GM19372 (cell line): ENCODE data around the gene EML3.
"Not testable (repeated sequence)": the region's sequence is repeated elsewhere in the genome, so short reads cannot be mapped to it uniquely, and the experiment has no call there.

ENCODE experiments used
- ATAC-seq: cut with Tn5 transposase; IDR thresholded peaks from one replicate; pipeline ENCODE4 v1.9.1; 2021; ENCODE audit warnings: mild to moderate bottlenecking, low read depth, moderate library complexity; ENCODE audit not compliant: unreplicated experiment

EML3 gene

DNA sequence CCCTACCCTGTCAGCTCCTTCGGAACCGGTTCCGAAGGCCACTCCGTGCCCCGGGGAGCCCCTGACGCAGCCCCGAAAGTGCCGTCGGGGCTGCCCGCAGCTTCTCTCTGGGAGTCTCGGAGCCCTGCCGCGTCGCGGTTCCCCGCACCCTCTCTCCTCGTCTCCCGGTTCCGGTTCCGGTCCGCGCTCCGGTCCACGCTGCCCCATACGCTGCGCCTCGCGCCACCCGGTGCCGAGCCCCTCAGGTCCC, 11.5 kb downstream of the EML3 start:
- ATAC-seq, result no peak

DNA sequence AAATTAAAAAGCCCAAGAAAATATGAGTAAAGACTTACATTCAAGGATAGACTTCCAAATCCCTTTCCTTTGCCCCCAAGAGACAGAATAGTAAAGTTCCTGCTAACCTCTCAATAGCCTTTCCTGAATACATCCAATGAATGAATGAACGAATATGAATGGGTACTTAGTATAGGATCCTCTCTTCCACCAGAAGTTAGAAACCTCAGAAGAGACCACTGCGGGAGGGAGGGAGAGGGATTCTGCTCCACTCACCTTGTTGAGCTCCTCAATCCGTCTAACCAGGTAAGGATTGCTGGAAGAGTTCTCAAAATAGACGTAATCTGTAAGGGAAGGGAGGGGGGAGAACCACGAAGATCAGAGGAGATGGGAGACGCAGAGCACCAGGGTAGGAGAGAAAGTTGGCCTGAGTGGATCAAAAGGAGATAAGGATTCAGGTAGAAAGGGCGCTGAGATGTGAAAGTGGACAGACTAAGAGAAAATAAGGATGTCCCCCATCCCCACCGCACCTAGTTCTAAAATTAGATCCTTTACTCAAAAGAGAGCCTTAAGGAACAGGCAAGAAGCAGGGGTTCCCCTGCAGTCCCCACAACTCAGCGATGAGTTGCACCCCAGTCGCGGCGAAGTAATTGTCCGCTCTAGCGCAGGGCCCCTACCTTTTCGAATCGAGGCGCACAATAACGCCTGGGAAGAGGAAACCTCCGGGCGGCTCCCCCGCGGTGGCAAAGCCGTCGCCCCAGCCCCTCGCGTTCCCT, 12.0 kb downstream of the EML3 start:
- ATAC-seq, result no peak

DNA sequence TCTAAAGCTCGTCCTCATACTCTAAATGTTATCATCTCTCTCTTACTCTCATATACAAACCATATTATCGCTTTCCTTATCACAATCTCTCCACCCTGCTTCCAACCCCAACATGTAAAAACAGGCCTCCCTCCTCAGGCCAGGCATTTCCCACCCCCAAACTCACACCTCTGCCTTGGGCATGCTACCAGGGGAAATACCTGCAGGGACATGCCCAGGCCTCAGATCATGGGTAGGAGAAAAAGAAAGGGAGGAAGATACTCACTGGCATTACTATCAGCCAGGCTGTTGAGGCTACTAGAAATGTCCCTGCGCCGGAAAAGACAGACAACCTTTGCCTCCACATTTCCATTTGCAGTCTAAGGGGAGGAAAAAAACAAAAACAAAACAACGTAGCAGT, 12.7 kb downstream of the EML3 start:
- no peak for ATAC-seq

DNA sequence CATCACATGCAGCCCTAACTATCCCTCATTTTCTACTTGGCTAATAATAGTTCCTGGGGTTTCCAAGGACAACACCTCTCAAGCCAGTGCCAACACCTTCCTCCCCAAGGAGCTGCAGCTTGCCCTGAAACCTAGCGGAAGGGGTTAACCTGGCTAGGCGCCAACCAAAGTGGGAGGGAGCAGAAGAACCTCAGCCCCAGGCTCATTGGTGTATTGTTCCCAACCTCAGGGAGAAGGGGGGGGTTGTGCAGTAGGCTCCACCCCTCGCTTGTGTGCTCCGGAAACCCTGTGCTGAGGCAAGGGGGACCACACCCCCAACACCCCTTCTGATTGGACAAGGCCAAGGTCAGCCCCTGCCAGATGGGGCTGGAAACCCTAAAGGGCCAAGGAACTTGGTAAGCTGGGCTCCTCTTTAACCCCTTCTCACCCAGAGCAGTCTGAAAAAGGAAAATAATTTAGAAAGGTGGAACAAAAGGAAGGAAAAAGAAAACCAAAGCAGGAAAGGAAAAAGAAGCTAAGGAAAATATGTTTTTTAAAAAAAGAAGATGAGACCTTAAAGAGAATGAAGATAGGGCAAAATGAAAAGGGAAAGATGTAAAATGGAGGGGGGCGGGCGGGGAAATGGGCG, 13.4 kb downstream of the EML3 start:
- ATAC-seq, result no peak

DNA sequence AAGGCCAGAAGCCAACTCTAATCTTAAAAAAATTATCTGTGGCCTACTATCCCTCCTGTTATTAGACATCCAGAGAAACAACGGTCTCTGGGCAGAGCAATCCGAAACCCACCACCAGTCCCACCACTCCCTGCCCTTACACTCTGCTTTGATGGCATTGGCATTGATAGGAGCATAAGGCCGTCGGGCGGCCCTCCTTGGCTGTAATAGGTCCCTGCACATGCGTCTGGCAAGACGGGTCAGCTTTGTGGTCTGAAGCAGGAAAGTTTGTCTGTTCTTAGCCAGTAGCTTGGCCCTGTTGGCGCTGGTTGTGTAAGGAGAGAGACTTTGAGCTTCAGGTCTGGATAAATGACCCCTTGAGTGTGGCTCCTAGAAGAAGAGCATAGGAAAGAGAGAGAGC, 17.5 kb downstream of the EML3 start:
- no peak for ATAC-seq

DNA sequence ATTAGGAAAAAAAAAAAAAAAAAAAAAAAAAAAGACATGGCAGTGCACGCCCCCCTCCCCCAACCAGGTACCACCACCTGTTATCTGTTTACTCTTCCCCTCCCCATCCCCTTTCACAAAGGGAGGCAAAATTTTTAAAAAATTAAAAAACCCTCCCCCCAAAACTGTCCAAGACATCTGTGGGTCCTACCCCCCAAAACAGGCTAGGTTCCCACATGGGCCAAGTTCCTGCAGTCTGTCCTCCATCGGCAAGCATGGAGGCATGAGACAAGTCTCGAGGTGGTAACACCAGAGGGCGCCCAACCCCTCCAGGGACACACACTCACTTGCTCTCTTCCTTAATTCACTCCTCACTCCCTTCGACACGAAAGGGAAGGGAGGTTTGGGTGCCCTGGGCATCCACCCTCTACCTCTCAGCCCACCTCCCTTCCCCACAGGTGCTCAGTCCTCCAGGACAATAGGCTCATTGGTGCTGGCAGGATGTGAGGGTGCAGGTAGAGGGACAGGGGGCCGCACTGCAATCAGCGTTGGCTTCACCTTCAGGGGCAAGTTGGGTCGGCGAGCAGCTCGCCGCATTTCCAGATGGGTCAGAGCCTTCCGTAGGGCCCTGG, 19.0 kb downstream of the EML3 start:
- no peak for ATAC-seq

DNA sequence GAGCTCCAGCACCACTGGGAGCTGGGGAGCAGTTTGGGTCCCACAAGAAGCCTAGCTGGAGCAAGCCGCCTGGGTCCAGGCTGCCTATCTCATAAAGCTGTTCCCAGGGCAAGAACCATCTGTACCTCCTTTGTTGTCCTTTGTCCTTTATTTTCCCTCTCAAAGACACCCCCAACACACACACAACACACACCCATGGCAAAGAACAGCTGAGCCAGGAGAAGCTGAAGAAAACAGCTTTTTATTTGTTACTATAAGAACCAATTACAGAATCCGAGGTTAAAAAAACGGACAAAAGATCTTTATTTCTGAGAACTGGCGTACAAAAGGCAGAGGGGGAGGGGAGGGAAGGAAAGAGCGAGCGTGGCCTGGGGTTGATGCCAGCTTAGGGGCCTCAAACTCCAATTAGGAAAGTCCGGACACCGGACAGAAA, 19.6 kb downstream of the EML3 start:
- no peak for ATAC-seq

DNA sequence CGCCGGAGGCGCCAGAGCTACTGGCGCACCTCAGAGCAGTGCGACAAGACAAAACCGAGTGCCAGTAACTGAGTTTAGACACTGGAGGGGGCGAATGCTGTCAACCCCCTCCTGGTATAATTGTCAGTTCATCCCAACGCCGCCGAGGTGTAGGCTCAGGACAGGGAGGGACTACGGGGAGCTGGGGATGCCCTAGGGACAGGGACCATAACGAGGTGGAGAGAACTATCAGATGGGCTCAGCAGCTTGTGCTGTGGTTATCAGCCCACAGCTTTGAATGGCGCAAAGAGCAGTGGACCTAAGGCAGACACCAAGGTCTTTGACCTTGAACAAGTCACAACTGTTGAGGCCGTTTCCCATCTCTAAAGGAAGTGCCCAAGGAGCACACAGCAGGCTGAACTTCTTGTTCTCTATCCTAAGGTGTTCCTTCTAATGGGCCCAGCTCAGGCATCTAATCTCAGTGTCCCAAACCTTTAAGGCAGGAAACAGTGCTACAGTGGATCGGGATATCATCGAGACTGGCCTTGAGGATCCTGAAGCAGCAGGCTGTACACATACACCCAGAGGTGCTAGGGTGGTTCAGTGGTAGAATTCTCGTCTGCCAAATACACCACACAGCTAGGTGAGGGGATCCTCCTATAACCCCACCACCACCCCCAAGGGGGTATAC, 20.3 kb downstream of the EML3 start:
- peak; percentile 7 for ATAC-seq

DNA sequence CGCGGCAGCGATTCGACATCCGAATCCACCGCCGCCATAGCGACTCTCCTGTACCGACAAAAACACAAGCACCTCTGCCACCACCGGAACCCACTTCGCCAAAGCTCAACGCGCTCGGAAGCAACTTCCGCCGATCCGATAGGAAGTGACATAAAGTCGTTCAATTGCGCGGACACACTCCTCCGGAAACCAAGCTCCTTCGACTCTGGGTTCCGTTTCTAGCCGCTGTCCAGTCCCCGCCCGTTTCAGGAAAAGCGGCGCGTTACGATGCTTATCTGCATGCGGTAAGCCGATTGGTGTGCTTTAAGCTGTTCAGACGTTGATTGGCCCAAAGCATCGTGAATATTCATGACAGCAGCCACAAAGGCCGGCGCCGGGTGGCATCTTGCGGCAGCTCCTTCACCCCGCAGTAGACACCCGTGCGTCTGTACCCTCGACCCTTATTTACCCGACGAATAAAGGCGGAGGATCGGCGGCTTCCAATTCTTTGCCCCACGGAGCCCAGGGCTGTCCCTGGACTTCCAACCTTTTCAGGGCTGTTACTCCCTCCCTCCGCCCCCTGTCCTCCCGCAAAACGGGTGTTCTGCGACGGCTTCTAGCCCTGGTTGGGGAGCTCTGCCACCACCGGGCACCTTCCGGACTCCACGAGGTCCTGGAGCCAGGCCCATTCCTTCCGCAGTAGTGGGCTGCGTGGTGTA, 21.0 kb downstream of the EML3 start, which contains the start of gene TUT1:
Gene TUT1, minus strand, starts transcription at position 76 of the 698 bp plus-strand sequence. Its CDS starts 38 bp downstream, at position 38.
- peak; percentile 88 for ATAC-seq

DNA sequence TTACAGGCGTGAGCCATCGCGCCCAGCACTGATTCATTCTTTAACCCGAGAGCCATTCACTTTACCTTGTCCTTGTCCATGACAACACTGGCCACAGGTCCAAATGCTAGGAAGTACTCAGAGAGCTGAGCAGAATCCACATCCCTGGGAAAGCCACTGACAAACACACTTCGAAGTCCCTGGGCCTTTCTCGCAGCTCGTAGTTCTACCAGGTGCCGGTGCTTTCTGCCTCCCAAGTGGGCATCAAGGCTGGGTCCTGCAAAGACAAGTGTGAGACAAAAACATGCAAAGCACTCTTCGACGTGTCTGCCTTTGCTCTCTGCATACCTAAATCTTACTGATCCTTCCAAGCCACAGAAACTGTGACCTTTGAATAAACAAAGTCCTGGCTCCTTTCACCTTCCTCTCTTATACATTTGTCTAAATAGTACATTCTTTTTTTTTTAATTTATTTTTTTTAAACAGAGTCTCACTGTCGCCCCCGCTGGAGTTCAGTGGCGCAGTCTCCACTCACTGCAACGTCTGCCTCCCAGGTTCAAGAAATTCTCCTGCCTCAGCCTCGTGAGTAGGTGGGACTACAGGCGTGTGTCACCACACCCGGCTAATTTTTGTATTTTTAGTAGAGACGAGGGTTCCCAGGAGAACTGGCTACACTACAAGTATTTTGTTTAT, 23.5 kb downstream of the EML3 start:
- ATAC-seq, result no peak

DNA sequence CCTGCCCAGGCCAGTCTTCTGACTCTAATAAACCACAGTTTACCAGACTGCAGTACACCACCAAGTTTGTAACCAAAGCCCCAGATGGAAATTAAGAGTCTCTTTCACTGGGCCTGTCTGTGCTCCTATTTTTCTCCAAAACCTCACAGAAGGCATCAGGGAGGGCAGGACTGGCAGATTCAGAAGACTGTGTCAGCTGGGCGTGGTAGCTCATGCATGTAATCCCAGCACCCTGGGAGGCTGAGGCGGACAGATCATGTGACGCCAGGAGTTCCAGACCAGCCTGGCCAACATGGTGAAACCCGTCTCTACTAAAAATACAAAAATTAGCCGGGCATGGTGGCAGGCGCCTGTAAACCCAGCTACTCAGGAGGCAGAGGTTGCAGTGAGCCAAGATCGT, 27.2 kb downstream of the EML3 start:
- not testable (repeated sequence) for ATAC-seq

DNA sequence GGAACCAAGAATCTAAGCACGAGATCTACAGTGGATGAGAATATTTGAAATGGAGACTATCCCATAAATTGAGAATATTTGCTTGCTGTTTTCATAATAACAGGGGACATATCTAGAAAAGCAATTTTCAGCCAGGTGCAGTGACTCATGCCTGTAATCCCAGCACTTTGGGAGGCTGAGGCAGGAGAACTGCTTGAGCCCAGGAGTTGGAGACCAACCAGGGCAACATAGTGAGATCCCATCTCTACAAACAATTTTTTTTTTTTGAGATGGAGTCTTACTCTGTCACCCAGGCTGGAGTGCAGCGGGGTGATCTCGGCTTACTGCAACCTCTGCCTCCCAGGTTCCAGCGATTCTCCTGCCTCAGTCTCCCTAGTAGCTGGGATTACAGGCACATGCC, 30.8 kb downstream of the EML3 start:
- not testable (repeated sequence) for ATAC-seq

DNA sequence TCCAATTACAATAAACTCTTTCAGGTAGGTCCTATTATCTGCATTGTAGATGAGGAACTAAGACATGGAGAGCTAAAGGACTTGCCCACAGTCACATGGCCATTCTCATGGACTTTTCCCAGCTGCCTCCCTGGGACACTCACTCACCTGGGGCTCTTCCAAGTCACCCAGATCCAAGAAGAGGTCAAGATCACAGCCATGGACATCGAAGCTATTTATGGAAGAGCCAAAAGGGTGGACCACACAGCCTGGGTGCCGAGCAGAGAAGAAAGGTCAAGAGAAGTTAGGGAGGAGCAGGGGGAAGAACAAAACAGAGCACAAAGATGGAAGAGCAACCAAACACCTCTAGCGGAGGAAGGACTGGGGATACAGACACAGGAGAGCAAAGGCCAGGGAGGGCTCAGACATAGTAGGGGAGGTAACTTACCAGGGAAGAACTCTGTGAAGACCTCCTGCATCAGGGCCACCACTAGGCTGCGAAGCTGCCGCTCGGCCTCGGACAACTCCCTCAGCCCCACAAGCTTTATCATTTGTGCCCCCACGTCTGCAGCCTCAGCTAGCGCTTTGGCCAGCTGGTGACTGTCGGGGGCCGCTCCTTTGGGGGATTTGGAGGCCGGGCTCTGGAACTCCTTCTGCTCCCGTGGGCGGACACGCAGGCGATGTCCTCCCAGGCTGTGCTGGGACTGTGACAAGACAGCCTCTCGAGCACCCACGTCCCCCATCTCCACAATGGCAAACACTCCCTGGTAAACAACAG, 31.4 kb downstream of the EML3 start:
- no peak for ATAC-seq

DNA sequence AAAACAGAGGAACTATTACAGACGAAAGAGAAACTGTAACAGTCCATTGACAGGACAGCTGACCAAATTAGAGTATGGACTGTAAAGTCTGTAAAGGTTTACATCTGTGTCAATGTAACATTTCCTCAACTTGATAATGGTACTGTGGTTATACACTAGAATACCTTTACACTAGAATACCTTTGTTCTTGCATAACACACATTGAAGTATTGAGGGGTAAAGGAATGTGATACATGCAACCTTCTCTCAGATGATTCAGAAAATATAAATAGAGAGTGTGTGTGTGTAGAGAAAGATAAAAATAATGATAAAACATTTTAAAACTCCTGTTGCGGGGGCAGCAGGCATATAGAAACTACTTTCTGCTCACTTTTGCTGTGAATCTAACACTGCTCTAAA, 33.3 kb downstream of the EML3 start:
- no peak for ATAC-seq

DNA sequence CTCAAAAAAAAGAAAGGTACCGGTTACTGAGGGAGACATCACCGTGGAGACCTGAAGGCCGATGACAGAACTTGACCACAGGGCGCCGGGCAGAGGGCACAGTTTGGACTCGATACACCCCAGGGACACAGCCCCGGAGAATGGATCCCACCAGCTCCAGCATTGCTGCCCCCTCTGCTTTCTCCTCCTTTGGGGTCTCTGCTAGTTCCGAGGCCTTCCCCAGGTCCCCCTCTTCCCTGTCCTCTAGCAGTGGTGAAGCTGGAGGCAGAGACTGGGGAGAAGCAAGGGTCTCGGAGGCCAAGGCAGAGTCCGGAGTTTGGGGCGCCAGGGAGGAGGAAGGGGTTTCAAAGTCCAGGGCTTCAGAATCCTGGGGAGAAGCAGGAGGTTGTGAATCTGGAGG, 34.0 kb downstream of the EML3 start:
- no peak for ATAC-seq

DNA sequence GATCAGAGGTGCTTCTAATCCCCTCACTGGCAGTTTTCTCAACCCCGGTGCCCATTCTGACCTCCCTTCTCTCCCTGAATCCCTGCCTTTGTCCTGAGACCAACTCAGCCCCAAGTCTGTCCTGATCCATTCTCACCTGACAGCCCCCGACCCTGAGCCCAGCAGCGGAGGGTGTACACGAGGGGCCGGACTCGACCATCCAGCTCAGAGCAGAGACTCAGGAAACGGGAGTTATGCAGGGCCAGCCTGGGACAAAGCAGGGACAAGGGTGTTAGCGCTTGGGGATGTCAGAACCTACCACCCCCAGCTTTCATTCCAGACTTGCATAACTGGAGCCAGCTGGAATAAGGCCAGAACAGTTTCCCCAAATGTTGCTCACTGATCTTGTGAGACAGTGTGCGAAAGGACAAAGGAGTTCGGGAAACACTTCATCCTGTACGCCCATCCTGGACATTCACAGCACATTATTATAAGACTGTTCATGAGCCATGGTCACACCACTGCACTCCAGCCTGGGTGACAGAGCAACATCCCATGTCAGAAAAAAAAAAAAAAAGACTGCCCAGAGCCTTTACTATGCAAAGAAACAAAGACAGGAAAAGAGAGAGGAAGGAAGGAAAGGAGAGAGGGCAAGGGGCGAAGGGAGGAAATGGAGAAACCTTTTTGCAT, 35.4 kb downstream of the EML3 start:
- ATAC-seq, result no peak

DNA sequence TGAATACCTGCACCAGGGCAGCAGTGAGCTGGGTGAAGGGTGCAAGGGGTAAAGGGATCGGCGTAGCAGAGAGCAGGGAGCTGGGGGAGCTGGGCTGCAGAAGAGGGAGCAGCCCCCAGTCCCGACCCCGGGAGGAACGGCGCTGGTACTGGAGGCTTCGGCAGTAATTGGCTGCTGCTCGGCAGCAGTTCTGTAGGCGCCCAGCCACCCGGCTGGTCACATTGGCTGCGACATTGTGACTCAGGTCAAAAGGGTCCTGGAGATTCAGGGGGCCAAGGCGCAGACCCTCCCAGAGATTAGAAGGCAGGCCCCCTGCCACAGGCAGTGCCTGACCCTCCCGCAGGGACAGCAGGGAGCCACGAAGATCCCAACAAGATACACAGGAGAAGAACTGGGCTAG, 36.7 kb downstream of the EML3 start:
- ATAC-seq, result no peak

DNA sequence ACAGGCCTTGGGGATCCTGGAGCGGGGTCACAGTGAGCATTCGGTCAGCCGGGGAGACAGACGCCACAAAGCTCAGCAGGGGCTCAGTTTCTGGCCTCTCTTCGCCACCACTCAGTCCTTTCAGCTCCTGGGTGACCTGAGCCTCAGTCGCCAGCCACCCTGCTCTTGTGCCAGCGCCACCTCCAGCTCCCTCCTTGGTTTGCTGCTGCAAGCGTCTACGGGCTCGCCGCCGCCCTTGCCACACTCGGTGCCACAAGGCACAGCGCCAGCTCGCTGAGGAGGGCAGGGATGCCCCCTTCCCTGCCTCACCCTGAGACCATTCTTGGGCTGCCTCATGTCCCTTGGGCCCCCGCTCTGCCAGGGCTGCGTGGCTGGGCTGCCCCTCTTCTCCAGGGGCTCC, 37.4 kb downstream of the EML3 start:
- no peak for ATAC-seq
